K562 (cell line): ENCODE measurements around the gene TYROBP. TPM values are rescaled to one million over a fixed set of nuclear protein-coding genes. Genes with fewer than 3 reads are reported as not detected.

ENCODE experiments used
- ADNP ChIP-seq: fragments of 200-800 bp; sonication (Bioruptor generic); IDR thresholded peaks from 2 replicates; pipeline ENCODE4 v1.6.1; 2016; ENCODE audit warnings: missing genetic modification characterization, missing compliant biosample characterization
- CTBP1 ChIP-seq: fragments of 450-650 bp; IDR thresholded peaks from 2 replicates; pipeline ENCODE4 v1.6.1; 2016; ENCODE audit warnings: borderline replicate concordance
- HDAC6 ChIP-seq: IDR thresholded peaks from 2 replicates; pipeline ENCODE4 v1.6.1; 2012; ENCODE audit warnings: low read depth, mild to moderate bottlenecking, control low read depth, inconsistent platforms, low read length, moderate library complexity
- KDM4B ChIP-seq, 2 experiments: fragments of 450-650 bp in 1 of 2; sonication (generic) in 1 of 2; IDR thresholded peaks; 2 replicates each; pipeline ENCODE4 v1.6.1; 2016 to 2017; ENCODE audit warnings: borderline replicate concordance in 2 of 2, antibody characterized with exemption in 1 of 2, low read depth in 1 of 2, mild to moderate bottlenecking in 1 of 2
- NCOA4 ChIP-seq: fragments of 450-650 bp; IDR thresholded peaks from 2 replicates; pipeline ENCODE4 v1.6.1; 2018; ENCODE audit warnings: mild to moderate bottlenecking; ENCODE audit not compliant: partially characterized antibody
- NFIX ChIP-seq: fragments of 250-450 bp; sonication (Bioruptor Pico); IDR thresholded peaks from 2 replicates; pipeline ENCODE4 v1.4.0; 2020; ENCODE audit warnings: low read depth, mild to moderate bottlenecking, moderate library complexity
- SAFB ChIP-seq: fragments of 200-400 bp; formaldehyde crosslinking; IDR thresholded peaks from 2 replicates; pipeline ENCODE4 v1.6.1; 2017; ENCODE audit warnings: low read depth, low read length, borderline replicate concordance
- SMAD3 ChIP-seq: fragments of 450-650 bp; formaldehyde crosslinking; conservative IDR thresholded peaks from 2 replicates; pipeline ENCODE4 v1.4.0; 2020; ENCODE audit warnings: mild to moderate bottlenecking
- ZBTB7A ChIP-seq: IDR thresholded peaks from 2 replicates; pipeline ENCODE4 v1.6.1; 2011; ENCODE audit warnings: low read depth, mild to moderate bottlenecking, low read length, moderate library complexity, borderline replicate concordance; ENCODE audit not compliant: control insufficient read depth
- ZNF3 ChIP-seq: fragments of 250-450 bp; sonication (Bioruptor Pico); IDR thresholded peaks from 2 replicates; pipeline ENCODE4 v1.5.0; 2021; ENCODE audit warnings: mild to moderate bottlenecking, moderate library complexity
- ZSCAN29 ChIP-seq: fragments of 450-650 bp; IDR thresholded peaks from 2 replicates; pipeline ENCODE4 v1.6.1; 2017
- polyA plus RNA-seq, 8 experiments: library from polyadenylated mRNA; depleted of rRNA in 4 of 8; stranded (reverse) in 5 of 8; unstranded in 3 of 8; fragments of >200 nt; fragmentation: Nextera tagmentation in 2 of 8; fragmentation: Illumina TruSeq in 1 of 8; extraction: Ambion mirVana in 2 of 8; extraction: Trizol in 1 of 8; gene quantifications; 2 replicates each; pipeline versions ENCODE4 v1.2.1 to v1.2.3, GENCODE V29; 2011 to 2014; ENCODE audit warnings: inconsistent platforms in 1 of 8, missing spikeins in 1 of 8
- total RNA-seq, 7 experiments: library from RNA; depleted of rRNA in 6 of 7; stranded (reverse); fragments of >200 nt in 6 of 7; fragmentation: Illumina TruSeq in 2 of 7; extraction: Trizol in 2 of 7; gene quantifications; 2 replicates each; pipeline versions ENCODE4 v1.2.1 to v1.2.3, GENCODE V29; 2011 to 2021; ENCODE audit warnings: low replicate concordance in 1 of 7
- TF ChIP-seq, protein P1 (sequence below), 2 experiments: fragments of 450-650 bp; IDR thresholded peaks; 2 replicates each; pipeline ENCODE4 v1.6.1; 2018; ENCODE audit warnings: mild to moderate bottlenecking in 2 of 2, low read depth in 1 of 2; ENCODE audit not compliant: partially characterized antibody in 2 of 2
- TF ChIP-seq, protein P2 (sequence below): fragments of 250-450 bp; sonication (Bioruptor Pico); IDR thresholded peaks from 2 replicates; pipeline ENCODE4 v1.8.0; 2022; ENCODE audit warnings: moderate library complexity, mild to moderate bottlenecking, inconsistent platforms
- TF ChIP-seq, protein P3 (sequence below): sonication (generic); formaldehyde crosslinking; IDR thresholded peaks from 2 replicates; pipeline ENCODE4 v1.8.0; 2022; ENCODE audit warnings: missing genetic modification reagents, mild to moderate bottlenecking, moderate library complexity, borderline replicate concordance
- TF ChIP-seq, protein P4 (sequence below): fragments of 250-450 bp; sonication (Bioruptor Pico); IDR thresholded peaks from 2 replicates; pipeline ENCODE4 v1.4.0; 2020; ENCODE audit warnings: mild to moderate bottlenecking, moderate library complexity
- TF ChIP-seq, protein P5 (sequence below), 2 experiments: IDR thresholded peaks; 2 replicates each; pipeline ENCODE4 v1.6.1; 2011; ENCODE audit warnings: borderline replicate concordance in 1 of 2, control low read depth in 1 of 2, low read depth in 1 of 2, low read length in 1 of 2, mild to moderate bottlenecking in 1 of 2, mixed read lengths in 1 of 2, moderate library complexity in 1 of 2; ENCODE audit not compliant: insufficient read depth in 1 of 2, insufficient read length in 1 of 2, poor library complexity in 1 of 2, severe bottlenecking in 1 of 2; ENCODE audit errors: extremely low read depth in 1 of 2
- TF ChIP-seq, protein P6 (sequence below): fragments of 250-450 bp; sonication (Bioruptor Pico); IDR thresholded peaks from 2 replicates; pipeline ENCODE4 v1.5.0; 2020; ENCODE audit warnings: mild to moderate bottlenecking

TYROBP gene
- total and polyA plus RNA-seq, 9 of the 15 experiments (the other 6 are each of a cell fraction or from before 2014, with no cell fraction given): 0.72 to 8.2 (median 2.4) TPM

DNA sequence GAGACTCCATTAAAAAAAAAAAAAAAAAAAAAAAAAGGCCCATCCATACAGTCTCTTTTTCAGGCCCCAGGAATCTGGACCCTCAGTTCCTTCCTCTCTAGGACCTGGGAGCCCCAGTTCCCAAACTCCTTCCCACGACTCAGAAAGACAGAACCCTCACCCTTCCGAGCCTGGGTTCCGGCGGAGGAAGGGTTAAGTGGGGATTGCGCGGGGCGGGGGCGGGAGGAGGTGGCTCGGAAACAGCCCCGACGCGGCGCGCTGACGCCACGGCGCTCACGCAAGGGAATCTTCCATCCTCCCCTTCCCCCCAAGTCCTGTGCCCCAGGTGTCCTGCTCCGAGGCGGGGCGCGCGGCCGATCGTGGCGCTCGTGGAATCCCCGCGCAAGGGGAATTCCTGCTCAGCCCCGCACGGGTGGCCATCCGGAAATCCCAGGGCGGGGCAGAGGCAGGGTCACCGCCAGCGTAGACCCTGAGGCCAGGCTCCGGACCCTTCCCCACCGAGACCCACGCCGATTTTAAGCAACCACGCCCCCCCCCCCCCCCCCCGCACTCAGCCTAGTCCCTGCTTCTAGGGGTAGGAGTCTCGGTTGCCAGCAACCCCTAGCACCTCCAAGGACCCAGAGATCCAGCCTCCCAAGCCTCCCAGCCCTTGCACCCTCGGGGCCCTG, 8.4 kb downstream of the TYROBP start (continued):
- TF ChIP-seq, protein P1, sequence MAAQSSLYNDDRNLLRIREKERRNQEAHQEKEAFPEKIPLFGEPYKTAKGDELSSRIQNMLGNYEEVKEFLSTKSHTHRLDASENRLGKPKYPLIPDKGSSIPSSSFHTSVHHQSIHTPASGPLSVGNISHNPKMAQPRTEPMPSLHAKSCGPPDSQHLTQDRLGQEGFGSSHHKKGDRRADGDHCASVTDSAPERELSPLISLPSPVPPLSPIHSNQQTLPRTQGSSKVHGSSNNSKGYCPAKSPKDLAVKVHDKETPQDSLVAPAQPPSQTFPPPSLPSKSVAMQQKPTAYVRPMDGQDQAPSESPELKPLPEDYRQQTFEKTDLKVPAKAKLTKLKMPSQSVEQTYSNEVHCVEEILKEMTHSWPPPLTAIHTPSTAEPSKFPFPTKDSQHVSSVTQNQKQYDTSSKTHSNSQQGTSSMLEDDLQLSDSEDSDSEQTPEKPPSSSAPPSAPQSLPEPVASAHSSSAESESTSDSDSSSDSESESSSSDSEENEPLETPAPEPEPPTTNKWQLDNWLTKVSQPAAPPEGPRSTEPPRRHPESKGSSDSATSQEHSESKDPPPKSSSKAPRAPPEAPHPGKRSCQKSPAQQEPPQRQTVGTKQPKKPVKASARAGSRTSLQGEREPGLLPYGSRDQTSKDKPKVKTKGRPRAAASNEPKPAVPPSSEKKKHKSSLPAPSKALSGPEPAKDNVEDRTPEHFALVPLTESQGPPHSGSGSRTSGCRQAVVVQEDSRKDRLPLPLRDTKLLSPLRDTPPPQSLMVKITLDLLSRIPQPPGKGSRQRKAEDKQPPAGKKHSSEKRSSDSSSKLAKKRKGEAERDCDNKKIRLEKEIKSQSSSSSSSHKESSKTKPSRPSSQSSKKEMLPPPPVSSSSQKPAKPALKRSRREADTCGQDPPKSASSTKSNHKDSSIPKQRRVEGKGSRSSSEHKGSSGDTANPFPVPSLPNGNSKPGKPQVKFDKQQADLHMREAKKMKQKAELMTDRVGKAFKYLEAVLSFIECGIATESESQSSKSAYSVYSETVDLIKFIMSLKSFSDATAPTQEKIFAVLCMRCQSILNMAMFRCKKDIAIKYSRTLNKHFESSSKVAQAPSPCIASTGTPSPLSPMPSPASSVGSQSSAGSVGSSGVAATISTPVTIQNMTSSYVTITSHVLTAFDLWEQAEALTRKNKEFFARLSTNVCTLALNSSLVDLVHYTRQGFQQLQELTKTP (IDR thresholded peaks at IDR 0.05; ENCODE audit: low read depth in 1 of 2, partially characterized antibody in 2 of 2): no peak
- TF ChIP-seq, protein P2, sequence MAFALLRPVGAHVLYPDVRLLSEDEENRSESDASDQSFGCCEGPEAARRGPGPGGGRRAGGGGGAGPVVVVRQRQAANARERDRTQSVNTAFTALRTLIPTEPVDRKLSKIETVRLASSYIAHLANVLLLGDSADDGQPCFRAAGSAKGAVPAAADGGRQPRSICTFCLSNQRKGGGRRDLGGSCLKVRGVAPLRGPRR (CRISPR knock-in tag): no peak
- TF ChIP-seq ZNF3 (CRISPR knock-in tag): no peak
- TF ChIP-seq, protein P3, sequence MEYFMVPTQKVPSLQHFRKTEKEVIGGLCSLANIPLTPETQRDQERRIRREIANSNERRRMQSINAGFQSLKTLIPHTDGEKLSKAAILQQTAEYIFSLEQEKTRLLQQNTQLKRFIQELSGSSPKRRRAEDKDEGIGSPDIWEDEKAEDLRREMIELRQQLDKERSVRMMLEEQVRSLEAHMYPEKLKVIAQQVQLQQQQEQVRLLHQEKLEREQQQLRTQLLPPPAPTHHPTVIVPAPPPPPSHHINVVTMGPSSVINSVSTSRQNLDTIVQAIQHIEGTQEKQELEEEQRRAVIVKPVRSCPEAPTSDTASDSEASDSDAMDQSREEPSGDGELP: peak; percentile 73
- no peak for TF ChIP-seq ZSCAN29
- TF ChIP-seq HDAC6: no peak
- no peak for TF ChIP-seq NFIX
- no peak for TF ChIP-seq KDM4B (IDR thresholded peaks at IDR 0.05; ENCODE audit: borderline replicate concordance in 2 of 2, low read depth in 1 of 2)
- TF ChIP-seq NCOA4: no peak
- TF ChIP-seq, protein P4, sequence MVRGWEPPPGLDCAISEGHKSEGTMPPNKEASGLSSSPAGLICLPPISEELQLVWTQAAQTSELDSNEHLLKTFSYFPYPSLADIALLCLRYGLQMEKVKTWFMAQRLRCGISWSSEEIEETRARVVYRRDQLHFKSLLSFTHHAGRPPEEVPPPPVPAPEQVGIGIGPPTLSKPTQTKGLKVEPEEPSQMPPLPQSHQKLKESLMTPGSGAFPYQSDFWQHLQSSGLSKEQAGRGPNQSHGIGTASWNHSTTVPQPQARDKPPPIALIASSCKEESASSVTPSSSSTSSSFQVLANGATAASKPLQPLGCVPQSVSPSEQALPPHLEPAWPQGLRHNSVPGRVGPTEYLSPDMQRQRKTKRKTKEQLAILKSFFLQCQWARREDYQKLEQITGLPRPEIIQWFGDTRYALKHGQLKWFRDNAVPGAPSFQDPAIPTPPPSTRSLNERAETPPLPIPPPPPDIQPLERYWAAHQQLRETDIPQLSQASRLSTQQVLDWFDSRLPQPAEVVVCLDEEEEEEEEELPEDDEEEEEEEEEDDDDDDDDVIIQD (CRISPR knock-in tag): no peak
- peak; percentile 72 for TF ChIP-seq CTBP1
- TF ChIP-seq SMAD3 (CRISPR knock-in tag): no peak
- TF ChIP-seq, protein P5, sequence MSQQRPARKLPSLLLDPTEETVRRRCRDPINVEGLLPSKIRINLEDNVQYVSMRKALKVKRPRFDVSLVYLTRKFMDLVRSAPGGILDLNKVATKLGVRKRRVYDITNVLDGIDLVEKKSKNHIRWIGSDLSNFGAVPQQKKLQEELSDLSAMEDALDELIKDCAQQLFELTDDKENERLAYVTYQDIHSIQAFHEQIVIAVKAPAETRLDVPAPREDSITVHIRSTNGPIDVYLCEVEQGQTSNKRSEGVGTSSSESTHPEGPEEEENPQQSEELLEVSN (IDR thresholded peaks at IDR 0.05; ENCODE audit: borderline replicate concordance in 1 of 2, extremely low read depth in 1 of 2, insufficient read depth in 1 of 2, insufficient read length in 1 of 2, low read depth in 1 of 2, low read length in 1 of 2, poor library complexity in 1 of 2, severe bottlenecking in 1 of 2): peak in 1 of 2 experiments; percentile 52
- TF ChIP-seq SAFB: peak; percentile 96
- TF ChIP-seq ZBTB7A: peak; percentile 36; the same call in 1 of the 2 replicates
- no peak for TF ChIP-seq ADNP
- TF ChIP-seq, protein P6, sequence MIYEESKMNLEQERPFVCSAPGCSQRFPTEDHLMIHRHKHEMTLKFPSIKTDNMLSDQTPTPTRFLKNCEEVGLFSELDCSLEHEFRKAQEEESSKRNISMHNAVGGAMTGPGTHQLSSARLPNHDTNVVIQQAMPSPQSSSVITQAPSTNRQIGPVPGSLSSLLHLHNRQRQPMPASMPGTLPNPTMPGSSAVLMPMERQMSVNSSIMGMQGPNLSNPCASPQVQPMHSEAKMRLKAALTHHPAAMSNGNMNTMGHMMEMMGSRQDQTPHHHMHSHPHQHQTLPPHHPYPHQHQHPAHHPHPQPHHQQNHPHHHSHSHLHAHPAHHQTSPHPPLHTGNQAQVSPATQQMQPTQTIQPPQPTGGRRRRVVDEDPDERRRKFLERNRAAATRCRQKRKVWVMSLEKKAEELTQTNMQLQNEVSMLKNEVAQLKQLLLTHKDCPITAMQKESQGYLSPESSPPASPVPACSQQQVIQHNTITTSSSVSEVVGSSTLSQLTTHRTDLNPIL (CRISPR knock-in tag): no peak
